Measurements from ENCODE around the gene AGAP6. TPM values are rescaled to one million over a fixed set of nuclear protein-coding genes. Genes with fewer than 3 reads are reported as not detected.
"Not testable (repeated sequence)": the region's sequence is repeated elsewhere in the genome, so short reads cannot be mapped to it uniquely, and the experiment has no call there.

Gene AGAP6
- total RNA-seq, 1 donor from 2014 or later, result 12.0 TPM

- H3K4me1 ChIP-seq; H3K9me3 ChIP-seq; intact Hi-C loops (cut with DNase I); H3K36me3 ChIP-seq; H3K27ac ChIP-seq; H3K27me3 ChIP-seq; DNase-seq (ENCODE audit: extremely low spot score in 2 of 2); H3K4me3 ChIP-seq: not testable (repeated sequence)
Observed at GRCh38 chr10:50052778-50053376, 64.7 kb downstream of the AGAP6 start.

GRCh38 chr10:50055494-50056292, 67.5 kb downstream of the AGAP6 start:
- H3K4me1 ChIP-seq; H3K36me3 ChIP-seq; H3K4me3 ChIP-seq; H3K27me3 ChIP-seq; intact Hi-C loops (cut with DNase I); H3K27ac ChIP-seq; H3K9me3 ChIP-seq; DNase-seq (ENCODE audit: extremely low spot score in 2 of 2): not testable (repeated sequence)

- intact Hi-C loops (cut with DNase I); H3K4me1 ChIP-seq; H3K9me3 ChIP-seq; DNase-seq (ENCODE audit: extremely low spot score in 2 of 2); H3K36me3 ChIP-seq; H3K4me3 ChIP-seq; H3K27me3 ChIP-seq; H3K27ac ChIP-seq: not testable (repeated sequence)
Observed at GRCh38 chr10:50056654-50057053, 68.4 kb downstream of the AGAP6 start.

- H3K4me1 ChIP-seq; H3K36me3 ChIP-seq; intact Hi-C loops (cut with DNase I); H3K27ac ChIP-seq; H3K9me3 ChIP-seq; DNase-seq (ENCODE audit: extremely low spot score in 2 of 2); H3K27me3 ChIP-seq; H3K4me3 ChIP-seq: not testable (repeated sequence)
Observed at GRCh38 chr10:50058727-50059126, 70.5 kb downstream of the AGAP6 start.

- intact Hi-C loops (cut with DNase I); H3K9me3 ChIP-seq; H3K36me3 ChIP-seq; H3K27ac ChIP-seq; H3K4me1 ChIP-seq; DNase-seq (ENCODE audit: extremely low spot score in 2 of 2); H3K4me3 ChIP-seq; H3K27me3 ChIP-seq: not testable (repeated sequence)
Observed at GRCh38 chr10:50059946-50060345, 71.7 kb downstream of the AGAP6 start.

Small RNA genes lying within 50 kb of the gene (small RNA-seq; reads per million reads assigned to genes)
- gene RNA5SP317 (not detected), gene SNORA74C-2 (not detected)

Other genes with a start within 250 kb of the AGAP6 start
- 3.4 TPM for gene OGDHL, start 226.1 kb upstream of the AGAP6 start, total RNA-seq
- gene PARG, start 46.4 kb upstream of the AGAP6 start, total RNA-seq, result 23.6 TPM
- gene TIMM23B, start 46.4 kb upstream of the AGAP6 start, total RNA-seq, result 20.6 TPM
- 28.7 TPM for gene WASHC2A, start 79.5 kb downstream of the AGAP6 start, total RNA-seq